Hepatocyte (in vitro differentiated cells): ENCODE results near the gene BLNK.

Experiments
- EZH2 ChIP-seq: fragments of 200-600 bp; sonication (generic); IDR thresholded peaks from 2 replicates; pipeline ENCODE4 v1.6.1; 2016; ENCODE audit warnings: antibody characterized with exemption, mild to moderate bottlenecking, borderline replicate concordance
- TF ChIP-seq, protein P1 (sequence below): fragments of 200-600 bp; sonication (generic); IDR thresholded peaks from 2 replicates; pipeline ENCODE4 v1.5.1; 2016; ENCODE audit warnings: antibody characterized with exemption, mild to moderate bottlenecking; ENCODE audit not compliant: poor library complexity

DNA sequence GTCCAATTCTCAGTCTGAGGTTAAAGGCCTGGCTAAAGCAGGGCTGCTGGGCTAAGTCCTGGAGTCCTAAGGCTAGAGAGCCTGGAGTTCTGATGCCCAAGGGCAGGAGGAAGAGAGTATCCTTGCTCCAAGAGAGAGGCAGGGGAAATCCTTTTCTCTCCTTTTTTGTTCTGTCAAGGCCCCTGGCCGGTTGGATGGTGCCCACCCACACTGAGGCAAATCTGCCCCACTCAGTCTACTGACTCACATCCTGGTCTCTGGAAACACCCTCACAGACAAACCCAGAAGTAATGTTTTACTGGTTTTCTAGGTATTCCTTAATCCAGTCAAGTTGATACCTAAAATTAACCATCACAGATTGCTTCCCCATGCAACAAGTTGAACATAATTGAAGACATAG lies 118.3 kb downstream of the BLNK start:
- TF ChIP-seq, protein P1, sequence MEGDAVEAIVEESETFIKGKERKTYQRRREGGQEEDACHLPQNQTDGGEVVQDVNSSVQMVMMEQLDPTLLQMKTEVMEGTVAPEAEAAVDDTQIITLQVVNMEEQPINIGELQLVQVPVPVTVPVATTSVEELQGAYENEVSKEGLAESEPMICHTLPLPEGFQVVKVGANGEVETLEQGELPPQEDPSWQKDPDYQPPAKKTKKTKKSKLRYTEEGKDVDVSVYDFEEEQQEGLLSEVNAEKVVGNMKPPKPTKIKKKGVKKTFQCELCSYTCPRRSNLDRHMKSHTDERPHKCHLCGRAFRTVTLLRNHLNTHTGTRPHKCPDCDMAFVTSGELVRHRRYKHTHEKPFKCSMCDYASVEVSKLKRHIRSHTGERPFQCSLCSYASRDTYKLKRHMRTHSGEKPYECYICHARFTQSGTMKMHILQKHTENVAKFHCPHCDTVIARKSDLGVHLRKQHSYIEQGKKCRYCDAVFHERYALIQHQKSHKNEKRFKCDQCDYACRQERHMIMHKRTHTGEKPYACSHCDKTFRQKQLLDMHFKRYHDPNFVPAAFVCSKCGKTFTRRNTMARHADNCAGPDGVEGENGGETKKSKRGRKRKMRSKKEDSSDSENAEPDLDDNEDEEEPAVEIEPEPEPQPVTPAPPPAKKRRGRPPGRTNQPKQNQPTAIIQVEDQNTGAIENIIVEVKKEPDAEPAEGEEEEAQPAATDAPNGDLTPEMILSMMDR, result no peak
- no peak for TF ChIP-seq EZH2
